GM19025 (cell line): ENCODE measurements around the gene SPTBN1.

Experiments used
- ATAC-seq: cut with Tn5 transposase; IDR thresholded peaks from one replicate; pipeline ENCODE4 v1.9.1; 2021; ENCODE audit warnings: mild to moderate bottlenecking, low read depth, moderate library complexity; ENCODE audit not compliant: unreplicated experiment

SPTBN1 gene

GRCh38 chr2:54455563-54456361 is at the start of gene SPTBN1:
SPTBN1 (plus strand) TSS chr2:54456327; CDS start chr2:54526419, 70,092 bp downstream.
- ATAC-seq: peak; percentile 41

GRCh38 chr2:54407693-54408092 is 48.4 kb upstream of the SPTBN1 start:
- ATAC-seq: no peak

DNA sequence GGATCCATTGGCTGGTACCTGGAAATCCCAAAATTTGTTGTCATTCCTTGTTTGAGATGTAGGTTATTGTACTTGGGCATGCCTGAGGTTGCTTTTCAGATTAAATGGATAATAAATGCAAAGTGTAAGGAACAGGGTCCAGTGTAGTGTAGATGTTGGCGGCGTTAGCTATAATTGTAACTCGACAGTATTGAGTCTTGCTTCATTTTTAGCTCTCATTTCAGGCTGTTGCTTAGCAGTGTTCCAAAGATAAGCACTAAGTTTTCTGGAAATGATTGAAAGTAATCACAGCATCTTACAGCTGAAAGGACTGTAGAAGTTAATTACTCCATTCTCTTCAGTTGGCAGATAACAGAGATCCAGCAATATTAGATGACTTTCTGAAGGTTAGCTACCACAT is 47.8 kb upstream of the SPTBN1 start:
- ATAC-seq: no peak

- ATAC-seq: no peak
Measured at GRCh38 chr2:54409752-54410151, 46.4 kb upstream of the SPTBN1 start.

- no peak for ATAC-seq
Measured at GRCh38 chr2:54411801-54412354, 44.2 kb upstream of the SPTBN1 start.

DNA sequence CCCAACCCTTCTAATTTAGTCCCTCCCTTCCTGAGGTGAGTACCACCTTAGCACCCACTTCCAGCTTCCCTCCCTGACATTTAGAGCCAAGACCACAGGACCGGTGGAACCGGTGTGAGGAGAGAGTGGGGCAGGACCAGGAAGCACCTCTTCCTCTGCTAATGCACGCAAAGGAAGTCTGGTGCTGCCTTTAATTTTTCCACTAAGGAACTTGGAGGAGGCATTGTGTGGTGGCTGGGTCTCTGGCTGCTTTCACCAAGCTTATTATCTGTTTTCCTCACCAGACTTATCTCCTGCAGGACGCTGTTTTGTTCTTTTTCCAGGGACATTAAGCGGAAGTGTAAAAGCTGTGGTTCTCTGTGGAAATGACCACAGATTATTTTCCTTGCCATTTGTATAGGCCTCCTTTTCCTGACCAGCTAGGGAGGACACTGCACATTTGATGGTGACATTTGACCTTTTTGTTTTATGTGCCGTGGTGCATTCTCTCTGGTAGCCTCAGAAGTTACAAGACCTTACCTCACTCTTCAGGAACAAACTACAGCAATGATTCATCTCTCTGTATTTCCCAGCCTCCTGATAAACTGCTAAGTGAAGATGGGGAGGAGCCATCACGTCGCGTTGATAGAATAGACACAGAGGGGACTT is 39.8 kb upstream of the SPTBN1 start:
- no peak for ATAC-seq

DNA sequence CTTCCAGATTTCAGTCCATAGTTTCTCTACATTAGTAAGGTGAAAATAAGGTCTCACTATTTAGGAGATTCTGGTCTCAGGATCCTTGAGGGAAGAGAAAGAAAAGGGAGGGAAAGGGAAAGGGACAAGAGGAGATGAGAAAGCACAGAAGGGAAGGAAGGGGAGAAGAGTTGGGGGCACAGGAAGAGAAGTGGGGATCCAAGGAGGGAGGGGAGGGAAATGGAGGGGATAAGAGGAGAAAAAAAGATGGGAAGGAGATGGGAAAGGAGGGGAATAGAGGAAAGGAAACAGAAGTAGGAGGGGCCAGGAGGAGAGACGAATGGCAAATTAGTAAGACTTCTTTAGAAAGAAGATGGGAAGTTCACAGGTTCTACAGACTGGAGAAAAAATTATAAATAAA is 39.2 kb upstream of the SPTBN1 start:
- no peak for ATAC-seq

DNA sequence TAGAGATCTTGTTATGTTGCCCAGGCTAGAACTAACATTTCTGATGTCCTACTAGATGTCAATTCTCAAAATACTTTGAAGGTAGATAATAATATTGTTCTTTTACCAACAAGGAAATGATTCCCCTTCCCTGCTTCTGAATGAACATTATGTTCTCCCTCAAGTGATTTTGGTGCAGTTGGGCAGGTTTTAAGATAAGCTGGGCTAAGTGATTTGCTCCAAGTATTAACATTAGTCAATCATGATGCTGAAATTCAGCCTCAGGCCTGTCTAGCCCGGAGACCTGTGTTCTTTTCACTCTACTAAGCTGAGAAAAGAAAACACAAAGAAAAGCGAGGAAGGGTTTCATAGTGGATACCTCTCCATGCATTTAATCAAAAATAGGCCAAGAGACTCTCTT is 38.5 kb upstream of the SPTBN1 start:
- ATAC-seq: no peak

GRCh38 chr2:54419388-54419787 is 36.7 kb upstream of the SPTBN1 start:
- ATAC-seq: no peak

GRCh38 chr2:54419855-54420523 is 36.1 kb upstream of the SPTBN1 start:
- ATAC-seq: no peak

DNA sequence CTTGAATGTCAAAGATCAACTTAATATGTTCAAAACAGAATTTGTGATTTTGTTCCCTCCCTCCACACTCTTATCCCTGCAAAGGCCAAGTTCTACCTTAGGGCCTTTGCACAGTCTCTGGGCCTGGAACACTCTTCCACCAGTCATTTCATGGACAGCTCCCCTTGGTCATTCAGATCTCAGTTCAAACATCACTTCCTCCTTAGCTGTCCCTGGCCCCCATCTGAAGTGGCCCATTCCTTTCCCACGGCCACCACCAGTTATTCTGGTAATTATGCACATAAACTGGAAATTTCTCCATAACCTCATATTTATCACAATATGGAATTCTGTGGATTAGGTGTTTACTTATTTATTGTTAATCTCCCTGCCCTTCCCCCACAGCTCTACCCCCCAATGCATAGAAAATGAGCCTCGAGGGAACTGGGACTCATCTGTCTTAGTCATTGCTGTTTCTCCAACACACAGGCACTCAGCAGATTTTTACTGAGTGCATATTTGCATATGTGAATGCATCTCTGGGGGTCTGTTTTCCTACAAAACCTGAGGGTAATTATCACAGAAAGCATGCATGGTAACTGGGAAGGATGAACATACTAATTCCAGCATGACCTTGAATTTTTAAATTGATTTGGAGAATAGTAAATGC is 35.5 kb upstream of the SPTBN1 start:
- ATAC-seq: no peak

GRCh38 chr2:54422072-54422581 is 34.0 kb upstream of the SPTBN1 start:
- no peak for ATAC-seq

GRCh38 chr2:54423213-54423612 is 32.9 kb upstream of the SPTBN1 start:
- ATAC-seq: no peak

DNA sequence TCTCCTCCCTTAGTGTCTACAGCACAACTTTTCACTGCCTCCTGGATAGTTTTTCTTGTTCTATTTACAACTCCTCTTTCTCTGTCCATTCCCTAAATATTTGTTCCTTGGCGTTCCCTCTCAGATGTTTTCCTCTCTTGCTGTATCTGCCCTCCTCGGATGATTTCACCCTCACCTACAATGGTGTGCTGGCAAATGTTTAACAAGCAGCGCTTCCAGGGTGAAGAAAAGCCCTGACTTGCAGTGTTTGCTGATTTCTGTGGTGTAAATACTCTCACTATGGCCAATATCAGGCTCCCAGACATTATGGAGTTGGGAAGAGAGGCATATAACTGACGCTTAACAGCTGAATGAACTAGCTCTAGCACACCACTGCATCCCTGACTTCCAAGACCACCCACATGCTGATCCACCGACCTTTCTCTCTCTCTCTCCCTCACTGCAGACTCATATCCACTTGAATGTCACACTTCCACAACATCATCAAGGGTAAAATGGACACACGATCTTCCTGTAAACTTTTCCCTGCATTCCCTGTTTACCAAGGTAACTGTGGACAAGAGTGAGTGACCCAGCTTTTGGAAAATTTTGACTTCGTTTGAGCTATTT is 31.5 kb upstream of the SPTBN1 start:
- no peak for ATAC-seq

GRCh38 chr2:54428108-54428831 is 27.9 kb upstream of the SPTBN1 start:
- ATAC-seq: no peak

GRCh38 chr2:54429054-54429453 is 27.1 kb upstream of the SPTBN1 start:
- no peak for ATAC-seq

DNA sequence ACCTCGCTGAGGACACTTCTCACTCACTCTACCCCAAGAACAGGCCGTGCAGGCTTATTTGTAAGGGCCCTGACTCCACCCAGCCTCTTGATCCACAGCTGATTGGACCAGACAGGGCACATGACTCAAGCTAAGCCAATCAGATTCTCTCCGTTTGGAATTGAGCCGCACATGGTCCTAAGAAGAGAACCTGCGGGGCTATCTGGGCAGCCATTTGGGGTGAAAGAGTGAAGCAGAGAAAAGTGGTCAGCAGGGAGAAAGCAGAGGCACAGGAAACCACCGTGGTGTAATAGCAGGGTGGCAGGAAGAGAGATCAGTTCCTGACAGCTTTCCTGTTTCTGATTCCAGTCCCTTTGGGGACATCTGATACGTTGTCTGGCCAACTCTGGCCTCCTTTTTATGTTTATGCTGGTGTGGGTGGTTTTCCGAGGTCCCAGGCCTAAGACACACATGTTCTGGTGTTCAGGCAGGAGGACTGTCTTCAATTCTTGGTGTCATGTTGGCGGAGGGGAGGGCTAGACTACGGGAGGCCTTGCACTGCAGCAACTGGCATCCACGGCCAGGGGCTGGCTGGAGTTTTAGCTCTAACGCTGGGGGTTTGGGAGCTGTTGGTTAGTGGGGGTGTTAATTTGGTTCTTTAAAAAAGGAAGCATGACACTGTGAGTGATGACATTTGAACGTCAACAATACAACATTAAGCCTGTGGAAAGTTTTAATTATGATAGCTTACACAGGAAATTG is 26.1 kb upstream of the SPTBN1 start:
- no peak for ATAC-seq

- no peak for ATAC-seq
Measured at GRCh38 chr2:54430649-54431048, 25.5 kb upstream of the SPTBN1 start.
